ENCODE measurements around the gene ARHGAP29.

- TF ChIP-seq CTCF (IDR thresholded peaks at IDR 0.05; ENCODE audit: control extremely low read depth in 1 of 3, insufficient read depth in 1 of 3, low read depth in 1 of 3, low read length in 3 of 3) = no peak
- TF ChIP-seq TCF12 (IDR thresholded peaks at IDR 0.05; ENCODE audit: low read depth, low read length) = no peak
- TF ChIP-seq POLR2A (IDR thresholded peaks at IDR 0.05; ENCODE audit: control extremely low read depth in 1 of 2, low read depth in 2 of 2, low read length in 2 of 2) = no peak
- no peak for TF ChIP-seq ASH2L (IDR thresholded peaks at IDR 0.05; ENCODE audit: low read length)
- no peak for TF ChIP-seq POLR2AphosphoS5 (IDR thresholded peaks at IDR 0.05; ENCODE audit: low read depth, low read length)
- TF ChIP-seq SIX5 (IDR thresholded peaks at IDR 0.05; ENCODE audit: low read depth, low read length) = no peak
- TF ChIP-seq EZH2 (IDR thresholded peaks at IDR 0.05; ENCODE audit: low read depth, low read length, severe bottlenecking) = no peak
These were observed 2.8 kb downstream of the ARHGAP29 start for GRCh38 chr1:94234615-94235014.
